ENCODE results near the gene LOXL3.

LOXL3 gene

DNA sequence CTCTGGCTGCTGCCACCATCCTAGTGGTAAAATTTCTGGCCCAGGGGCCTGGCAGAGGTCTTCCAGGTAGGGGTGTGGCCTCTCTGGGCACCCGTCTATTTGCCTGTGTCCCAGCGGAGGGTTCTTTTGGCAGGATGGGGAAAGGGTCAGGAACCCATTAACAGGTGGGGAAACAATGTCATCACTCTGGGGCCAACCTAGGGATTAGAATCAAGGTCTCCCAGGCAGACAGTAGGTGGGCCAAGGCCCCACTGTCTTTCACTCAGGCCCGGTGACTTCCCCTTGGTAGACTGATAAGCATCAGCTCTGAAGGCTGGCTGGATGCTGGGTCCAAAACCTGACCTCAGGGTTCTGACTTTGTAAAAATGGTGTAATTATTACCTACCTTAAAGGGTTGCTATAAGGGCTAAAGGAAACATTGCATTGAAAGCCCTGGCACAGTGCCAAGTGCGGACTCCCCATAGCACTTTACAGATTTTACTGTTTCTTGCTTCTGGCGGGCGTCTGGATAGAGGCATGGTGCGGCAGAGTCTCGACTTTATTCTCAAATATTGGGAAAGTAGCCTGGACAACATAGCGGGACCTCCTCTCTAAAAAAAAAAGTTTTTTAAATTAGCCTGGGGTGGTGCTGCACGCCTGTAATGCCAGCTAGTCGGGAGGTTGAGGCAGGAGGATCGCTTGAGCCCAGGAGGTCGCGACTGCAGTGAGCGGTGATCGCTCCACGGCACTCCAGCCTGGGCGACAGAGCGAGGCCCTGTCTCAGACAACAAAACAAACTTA is 56.6 kb downstream of the LOXL3 start:
- CTCF ChIA-PET = no interaction called here

DNA sequence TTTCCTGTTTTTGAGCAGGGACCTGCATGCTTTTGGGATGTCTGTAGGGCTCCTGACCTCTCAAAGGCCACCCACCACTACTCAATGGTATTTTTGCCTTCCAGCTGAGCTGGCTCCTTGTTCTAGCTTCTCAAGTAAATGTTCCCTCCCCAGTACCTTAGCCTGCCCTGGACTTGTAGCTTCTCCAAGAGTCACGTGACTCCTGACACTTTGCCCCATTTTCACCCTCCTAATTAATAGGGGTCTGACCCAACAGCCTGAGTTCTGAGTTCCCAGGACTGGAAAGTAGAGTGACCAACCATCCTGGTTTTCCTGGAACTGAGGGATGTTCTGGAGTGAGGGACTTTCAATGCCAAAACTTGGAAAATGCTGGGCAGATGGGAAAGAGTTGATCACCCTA is 58.3 kb downstream of the LOXL3 start:
- H3K27ac ChIP-seq = no peak overlapping the region
- no peak for DNase-seq (ENCODE audit: low spot score)
- POLR2A ChIA-PET (ENCODE audit: low non-redundant PET) = no interaction called here
- TF ChIP-seq, protein P1, sequence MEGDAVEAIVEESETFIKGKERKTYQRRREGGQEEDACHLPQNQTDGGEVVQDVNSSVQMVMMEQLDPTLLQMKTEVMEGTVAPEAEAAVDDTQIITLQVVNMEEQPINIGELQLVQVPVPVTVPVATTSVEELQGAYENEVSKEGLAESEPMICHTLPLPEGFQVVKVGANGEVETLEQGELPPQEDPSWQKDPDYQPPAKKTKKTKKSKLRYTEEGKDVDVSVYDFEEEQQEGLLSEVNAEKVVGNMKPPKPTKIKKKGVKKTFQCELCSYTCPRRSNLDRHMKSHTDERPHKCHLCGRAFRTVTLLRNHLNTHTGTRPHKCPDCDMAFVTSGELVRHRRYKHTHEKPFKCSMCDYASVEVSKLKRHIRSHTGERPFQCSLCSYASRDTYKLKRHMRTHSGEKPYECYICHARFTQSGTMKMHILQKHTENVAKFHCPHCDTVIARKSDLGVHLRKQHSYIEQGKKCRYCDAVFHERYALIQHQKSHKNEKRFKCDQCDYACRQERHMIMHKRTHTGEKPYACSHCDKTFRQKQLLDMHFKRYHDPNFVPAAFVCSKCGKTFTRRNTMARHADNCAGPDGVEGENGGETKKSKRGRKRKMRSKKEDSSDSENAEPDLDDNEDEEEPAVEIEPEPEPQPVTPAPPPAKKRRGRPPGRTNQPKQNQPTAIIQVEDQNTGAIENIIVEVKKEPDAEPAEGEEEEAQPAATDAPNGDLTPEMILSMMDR (conservative IDR thresholded peaks at IDR 0.05; ENCODE audit: low read depth) = no peak
- CTCF ChIA-PET = no interaction called here

More for the DNA sequence above, 56.6 kb downstream of the LOXL3 start:
- POLR2A ChIA-PET (ENCODE audit: low non-redundant PET) = interaction anchor here (1.1 kb wide), 1 partner anchor 9 kb away, joined by 3 read pairs; no protein-coding TSS in a partner anchor
- TF ChIP-seq, protein P1 (conservative IDR thresholded peaks at IDR 0.05; ENCODE audit: low read depth) = no peak
- DNase-seq (ENCODE audit: low spot score) = no peak
- no peak overlapping the region for H3K27ac ChIP-seq

DNA sequence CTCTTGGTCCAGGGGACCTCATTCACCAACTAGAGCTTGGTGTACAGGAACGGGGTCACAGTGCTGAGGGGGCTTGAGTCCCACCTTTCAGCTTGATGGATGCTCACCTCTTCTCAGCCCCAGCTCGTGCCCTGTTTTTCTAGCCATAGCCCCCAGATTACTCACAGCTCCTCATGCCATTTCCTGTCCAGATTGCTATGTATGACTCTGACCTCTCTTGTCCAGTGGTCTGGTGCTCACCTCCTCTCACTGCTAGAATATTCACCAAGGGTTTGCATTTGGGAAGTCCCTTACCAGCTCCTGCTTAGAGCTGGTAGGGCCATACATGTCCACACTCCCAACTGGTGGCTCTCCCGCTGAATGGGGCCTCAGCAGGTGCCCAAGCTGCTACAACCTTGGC is 60.2 kb downstream of the LOXL3 start:
- TF ChIP-seq, protein P1 (conservative IDR thresholded peaks at IDR 0.05; ENCODE audit: low read depth) = no peak
- ChIA-PET CTCF (interaction anchor here (0.5 to 1.3 kb wide), 2 partner anchors 10 to 90 kb away, joined by 3 read pairs; partner anchors contain the start of genes CCDC142 and TTC31), POLR2A (ENCODE audit: low non-redundant PET) (no interaction called here)
- no peak overlapping the region for H3K27ac ChIP-seq
- DNase-seq (ENCODE audit: low spot score) = no peak

DNA sequence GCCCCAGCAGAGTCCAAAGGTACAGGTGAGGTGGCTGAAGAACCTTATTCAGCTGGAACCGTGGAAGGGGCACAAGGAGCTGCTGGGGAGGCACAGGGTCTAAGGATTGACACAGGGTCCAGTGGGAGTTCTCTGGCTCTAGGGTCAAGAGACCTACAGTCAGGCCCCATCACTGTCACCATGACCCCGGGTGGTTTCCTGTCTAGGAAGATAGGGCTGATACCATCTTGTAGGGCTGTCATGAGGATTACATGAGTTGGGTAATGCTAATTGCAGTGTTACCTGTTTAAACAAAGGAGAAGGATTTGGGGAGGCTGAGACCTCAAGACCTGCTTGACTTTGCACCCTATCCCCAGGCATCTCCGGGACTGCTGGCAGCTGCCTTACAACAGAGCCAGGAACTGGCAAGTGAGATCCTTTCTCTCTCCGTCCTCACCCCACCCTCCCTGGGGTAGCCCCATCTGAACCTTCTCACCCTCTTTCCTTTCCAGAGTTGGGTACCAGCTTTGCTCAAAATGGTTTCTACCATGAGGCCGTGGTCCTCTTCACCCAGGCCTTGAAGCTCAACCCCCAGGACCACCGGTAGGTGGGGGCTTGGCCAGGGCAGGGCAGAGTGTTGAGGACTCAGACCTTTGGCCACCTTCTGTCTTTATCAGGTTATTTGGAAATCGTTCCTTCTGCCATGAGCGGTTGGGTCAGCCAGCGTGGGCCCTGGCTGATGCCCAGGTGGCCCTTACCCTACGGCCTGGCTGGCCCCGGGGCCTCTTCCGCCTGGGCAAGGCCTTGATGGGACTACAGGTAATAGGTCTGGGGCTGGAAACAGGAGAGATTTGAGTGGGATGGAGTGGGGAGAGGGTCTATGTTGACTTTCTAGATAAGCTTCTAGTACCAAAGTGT is 61.8 kb downstream of the LOXL3 start:
- POLR2A ChIA-PET (ENCODE audit: low non-redundant PET) = no interaction called here
- DNase-seq (ENCODE audit: low spot score) = no peak
- CTCF ChIA-PET = interaction anchor here (0.6 to 1.9 kb wide), 3 partner anchors 40 to 242 kb away, joined by 3 to 7 read pairs (median 7); no protein-coding TSS in a partner anchor
- TF ChIP-seq, protein P1 (conservative IDR thresholded peaks at IDR 0.05; ENCODE audit: low read depth) = no peak
- H3K27ac ChIP-seq = no peak overlapping the region

DNA sequence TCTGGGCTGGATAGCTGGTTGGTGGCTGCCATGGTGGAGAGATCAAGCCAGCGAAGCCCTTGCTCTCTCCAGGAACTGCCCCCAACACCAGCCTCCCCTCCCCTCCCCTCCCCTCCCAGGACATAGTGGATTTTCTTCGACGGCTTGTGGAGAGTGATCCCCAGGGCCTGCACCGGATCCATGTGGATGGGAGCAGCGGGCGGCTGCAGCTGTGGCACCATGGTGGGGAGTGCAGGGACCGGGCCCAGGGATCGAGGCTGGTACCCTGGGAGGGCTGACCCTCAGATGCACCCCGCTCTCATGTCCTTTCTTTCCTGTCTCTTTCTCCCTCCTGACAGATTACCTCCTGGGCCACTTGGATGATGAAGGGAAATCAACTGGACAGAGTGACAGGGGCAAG is 63.8 kb downstream of the LOXL3 start:
- TF ChIP-seq, protein P1 (conservative IDR thresholded peaks at IDR 0.05; ENCODE audit: low read depth) = no peak
- ChIA-PET POLR2A (ENCODE audit: low non-redundant PET) (no interaction called here), CTCF (no interaction called here)
- no peak overlapping the region for H3K27ac ChIP-seq
- no peak for DNase-seq (ENCODE audit: low spot score)
